ENCODE data around the gene DNMT1.

DNMT1 gene

GRCh38 chr19:10141973-10142372 is 52.8 kb downstream of the DNMT1 start:
- no peak for DNase-seq (ENCODE audit: low read depth in 2 of 2)

DNA sequence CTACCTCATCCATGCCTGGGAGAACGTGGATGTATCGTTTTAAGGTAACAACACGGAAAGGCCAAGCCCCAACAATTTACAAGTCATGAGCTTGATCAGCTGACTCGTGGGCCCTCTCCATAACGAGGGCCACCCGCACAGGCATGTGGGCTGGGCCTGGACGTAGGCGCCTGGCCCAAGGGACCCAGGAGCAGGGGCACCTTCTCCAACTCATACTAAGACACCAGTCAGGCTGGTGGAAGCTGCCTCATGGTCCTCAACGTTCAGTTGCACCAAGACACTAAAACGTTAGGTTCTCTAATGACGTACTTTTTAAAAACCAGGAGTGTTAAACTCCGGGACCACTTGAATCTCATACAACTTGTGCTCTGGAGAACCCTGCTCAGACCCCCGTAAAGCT is 53.3 kb downstream of the DNMT1 start:
- no peak for DNase-seq (ENCODE audit: low read depth in 2 of 2)

GRCh38 chr19:10139952-10140351 is 54.8 kb downstream of the DNMT1 start:
- no peak for DNase-seq (ENCODE audit: low read depth in 2 of 2)

- no peak for DNase-seq (ENCODE audit: low read depth in 2 of 2)
These were observed 55.6 kb downstream of the DNMT1 start for GRCh38 chr19:10138879-10139795.

- DNase-seq (ENCODE audit: low read depth in 2 of 2): no peak
These were observed 56.7 kb downstream of the DNMT1 start for GRCh38 chr19:10137751-10138682.

GRCh38 chr19:10136936-10137335 is 57.8 kb downstream of the DNMT1 start:
- no peak for DNase-seq (ENCODE audit: low read depth in 2 of 2)

DNA sequence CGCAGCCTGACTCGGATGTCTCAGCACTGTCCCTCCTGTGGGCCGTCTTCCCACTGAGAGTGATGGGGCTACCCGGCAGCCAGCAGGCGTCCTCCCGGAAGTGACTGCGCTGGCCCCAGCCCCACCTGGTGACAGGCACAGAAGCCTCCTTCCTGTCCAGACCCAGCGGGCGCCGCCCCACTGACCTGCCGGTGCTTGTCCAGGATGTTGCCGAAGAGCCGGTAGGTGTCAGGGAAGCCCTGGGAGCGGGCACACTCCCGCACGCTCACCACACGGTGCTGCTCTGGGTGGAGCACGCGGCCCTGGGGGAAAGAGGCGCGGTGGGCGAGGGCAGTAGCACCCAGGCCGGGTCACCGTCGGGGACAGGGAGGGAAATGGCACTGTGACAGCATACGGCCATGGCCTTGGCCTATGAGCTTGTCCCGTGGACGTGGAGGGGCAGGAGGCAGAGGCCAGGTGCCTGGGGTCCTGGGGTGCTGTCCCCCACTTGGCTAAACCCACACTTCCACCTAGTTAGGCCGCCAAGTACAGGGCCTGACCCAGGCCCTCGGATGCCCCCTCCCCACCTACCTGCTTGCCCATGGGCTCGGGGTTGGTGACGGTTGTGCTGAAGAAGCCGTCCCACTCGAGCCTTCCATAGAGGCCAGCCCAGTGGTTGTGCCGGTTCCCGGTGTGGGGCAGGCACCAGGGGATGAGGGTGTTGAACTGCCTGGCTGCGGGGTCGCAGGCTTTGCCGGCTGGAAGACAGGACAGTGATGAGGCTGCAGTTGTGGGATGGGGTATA is 59.0 kb downstream of the DNMT1 start:
- no peak for DNase-seq (ENCODE audit: low read depth in 2 of 2)

DNA sequence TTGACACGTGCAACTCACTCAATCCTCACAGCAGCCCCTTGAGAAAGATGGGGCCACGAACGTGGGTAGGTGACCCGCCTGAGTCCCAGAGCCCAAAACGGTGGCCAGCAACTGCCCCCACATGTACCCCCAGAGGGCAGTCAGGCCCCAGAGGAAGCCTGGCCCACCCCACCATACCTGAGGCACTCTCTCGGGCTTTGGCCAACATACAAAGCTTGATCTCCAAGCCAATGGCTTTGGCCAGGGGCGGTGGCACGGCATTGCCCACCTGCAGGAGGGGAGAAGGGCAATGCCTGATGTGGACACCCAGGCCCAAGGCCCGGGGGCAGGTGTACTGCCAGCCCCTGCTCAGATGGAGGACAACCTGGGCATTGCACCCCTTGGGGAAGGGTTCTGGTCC is 60.7 kb downstream of the DNMT1 start:
- no peak for DNase-seq (ENCODE audit: low read depth in 2 of 2)

- no peak for DNase-seq (ENCODE audit: low read depth in 2 of 2)
These were observed 61.2 kb downstream of the DNMT1 start for GRCh38 chr19:10133596-10133995.

GRCh38 chr19:10132905-10133304 is 61.8 kb downstream of the DNMT1 start:
- DNase-seq (ENCODE audit: low read depth in 2 of 2): no peak

DNA sequence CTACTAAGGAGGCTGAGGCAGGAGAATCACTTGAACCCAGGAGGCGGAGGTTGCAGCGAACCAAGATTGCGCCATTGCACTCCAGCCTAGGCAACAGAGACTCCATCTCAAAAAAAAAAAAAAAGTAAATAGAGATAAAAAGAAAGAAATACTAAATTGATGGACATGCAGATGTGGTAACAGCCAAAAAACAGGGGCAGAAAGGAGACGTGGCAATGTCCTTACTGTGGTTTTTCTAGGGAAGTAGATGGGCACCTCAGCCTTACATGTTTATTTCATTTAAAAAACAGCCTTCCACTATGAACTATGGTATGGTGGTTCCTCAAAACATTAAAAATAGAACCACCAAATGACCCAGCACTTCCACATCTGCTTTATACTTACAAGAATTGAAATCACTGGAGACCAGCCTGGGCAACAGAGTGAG is 68.5 kb downstream of the DNMT1 start:
- DNase-seq (ENCODE audit: low read depth in 2 of 2): no peak

GRCh38 chr19:10124429-10124828 is 70.3 kb downstream of the DNMT1 start:
- no peak for DNase-seq (ENCODE audit: low read depth in 2 of 2)

GRCh38 chr19:10122045-10122444 is 72.7 kb downstream of the DNMT1 start:
- DNase-seq (ENCODE audit: low read depth in 2 of 2): no peak

DNA sequence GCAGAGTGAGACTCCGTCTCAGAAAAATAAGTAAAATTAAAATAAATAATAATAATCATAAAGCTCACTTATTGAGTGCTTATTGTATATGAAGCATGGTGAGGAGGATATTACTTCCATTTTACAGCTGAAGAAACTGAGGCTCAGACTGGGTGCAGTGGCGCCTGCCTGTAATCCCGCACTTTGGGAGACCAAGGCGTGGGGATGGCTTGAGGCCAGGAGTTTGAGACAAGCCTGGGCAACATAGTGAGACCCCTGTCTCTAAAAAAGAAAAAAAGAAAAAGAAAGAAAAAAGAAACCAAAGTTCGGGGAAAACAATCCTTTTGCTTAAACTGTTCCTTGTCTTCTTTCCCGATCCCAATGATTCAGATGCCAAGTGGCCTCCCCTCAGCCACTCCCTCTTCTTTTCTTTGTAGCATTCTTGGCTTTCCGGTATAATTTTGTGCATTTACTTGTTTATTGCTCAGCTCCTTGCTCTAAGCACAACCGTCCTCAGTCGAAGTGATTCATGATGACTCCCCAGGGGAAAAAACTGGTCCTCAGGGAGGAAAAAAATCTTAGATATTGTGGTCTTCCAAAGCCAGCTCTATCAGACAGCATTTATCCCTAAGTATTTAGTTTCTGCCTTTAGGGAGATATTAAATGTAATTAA is 74.1 kb downstream of the DNMT1 start:
- no peak for DNase-seq (ENCODE audit: low read depth in 2 of 2)

DNA sequence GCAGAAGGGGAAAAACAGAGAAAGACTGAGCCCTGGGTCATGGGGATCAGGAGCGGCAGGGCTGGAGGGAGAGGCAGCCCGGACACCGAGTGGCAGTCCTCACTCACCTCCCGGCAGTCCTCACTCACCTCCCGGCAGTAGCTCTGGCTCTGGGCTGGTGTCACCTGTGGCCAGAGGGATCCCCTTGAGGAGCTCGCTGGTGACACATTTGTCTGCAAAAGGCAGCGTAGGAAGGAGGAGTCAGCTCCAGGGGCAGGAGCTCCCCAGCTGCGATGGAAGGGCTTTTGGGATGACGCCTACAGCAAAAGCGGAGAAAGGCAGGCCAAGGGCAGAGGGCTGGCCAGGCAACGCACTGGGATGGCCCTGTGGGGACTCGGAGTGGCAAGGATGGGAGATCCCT is 75.8 kb downstream of the DNMT1 start:
- DNase-seq (ENCODE audit: low read depth in 2 of 2): no peak

- DNase-seq (ENCODE audit: low read depth in 2 of 2): no peak
These were observed 77.7 kb downstream of the DNMT1 start for GRCh38 chr19:10116866-10117616.

DNA sequence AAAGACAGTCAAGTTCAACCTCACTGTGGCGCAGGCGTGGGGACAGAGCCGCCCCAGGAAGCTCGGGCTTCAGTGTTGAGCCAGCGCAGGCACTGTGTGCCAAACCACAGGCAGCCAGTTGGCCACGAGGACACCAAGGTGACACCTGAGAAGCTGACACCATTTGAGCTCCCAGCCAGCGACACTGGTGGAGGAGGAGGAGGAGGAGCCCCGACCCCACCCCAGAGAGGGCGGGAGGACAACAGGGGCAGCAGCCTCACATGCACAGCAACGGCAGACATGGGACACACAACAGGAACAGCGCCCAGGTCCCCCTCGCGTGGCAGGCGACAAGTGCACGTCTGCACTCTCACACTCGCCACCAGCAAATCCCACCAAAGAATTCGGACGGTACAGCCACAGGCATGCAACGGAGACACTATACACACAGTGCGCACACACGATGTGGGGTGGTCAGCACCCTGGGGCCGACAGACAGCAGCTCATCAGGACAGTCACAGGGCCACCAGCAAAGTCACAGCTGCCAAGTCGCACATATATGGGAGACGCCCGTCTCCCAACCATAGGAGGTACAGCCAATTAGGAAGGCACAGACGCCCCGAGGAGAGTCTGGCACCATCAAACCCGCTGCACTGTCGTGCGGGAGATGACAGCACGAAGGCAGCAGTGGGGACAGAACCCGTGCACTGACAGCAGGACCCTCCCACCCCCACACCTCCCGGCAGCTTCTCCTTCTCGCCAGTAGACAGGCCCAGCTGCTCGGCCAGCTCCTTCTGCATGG is 78.5 kb downstream of the DNMT1 start:
- no peak for DNase-seq (ENCODE audit: low read depth in 2 of 2)

DNA sequence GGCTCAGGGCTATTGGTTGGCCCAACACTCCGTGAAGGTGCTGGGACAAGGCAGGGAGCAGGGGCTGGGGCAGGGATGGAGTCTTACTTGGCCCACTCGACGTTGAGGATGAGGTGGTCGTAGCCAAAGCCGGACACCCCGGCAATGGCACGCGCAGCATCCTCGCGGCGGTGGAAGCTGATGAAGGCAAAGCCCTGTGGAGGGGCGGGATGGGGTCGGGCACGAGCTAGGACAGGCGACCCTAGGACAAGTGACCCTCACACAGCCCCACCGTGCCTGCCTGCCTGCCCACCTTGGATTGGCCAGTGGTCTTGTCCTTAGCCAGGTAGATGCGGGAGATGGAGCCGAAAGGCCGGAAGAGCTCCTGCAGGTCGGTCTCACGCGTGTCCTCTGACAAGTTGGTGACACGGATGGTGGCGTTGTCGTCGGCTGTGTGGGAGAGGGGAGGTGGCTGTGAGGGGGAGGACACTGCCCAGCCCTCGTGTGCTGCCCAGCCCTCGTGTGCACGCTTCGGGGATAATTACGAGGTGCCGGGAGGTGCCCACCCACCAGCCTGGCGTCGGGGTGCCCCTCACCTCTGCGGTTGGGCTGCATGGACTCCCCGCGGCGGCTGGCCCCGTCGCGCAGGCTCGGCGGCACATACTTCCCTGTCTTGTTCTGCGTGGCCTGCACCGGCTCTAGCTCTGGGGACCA is 79.2 kb downstream of the DNMT1 start:
- DNase-seq (ENCODE audit: low read depth in 2 of 2): no peak

All from stimulated activated CD8-positive, alpha-beta memory T cell treated with anti-CD3 and anti-CD28 coated beads, Interleukin-15, amount 100 ng/mL, for 4 hours (primary cell).